Skeletal muscle tissue (tissue), 4 donors: ENCODE measurements around the gene PTCHD1. TPM values are rescaled to one million over a fixed set of nuclear protein-coding genes. Genes with fewer than 3 reads are reported as not detected.

Source experiments
- H3K27ac ChIP-seq: one replicate; pipeline ENCODE4 v1.7.0; 2013; ENCODE audit warnings: mild to moderate bottlenecking, low read depth, low read length, inconsistent platforms
- H3K27me3 ChIP-seq, 3 donors: one replicate each; pipeline ENCODE4 v1.7.0; 2013; ENCODE audit warnings: low read length in 3 of 3; ENCODE audit not compliant: control insufficient read depth in 3 of 3, insufficient read depth in 3 of 3
- H3K36me3 ChIP-seq, 3 donors: one replicate each; pipeline ENCODE4 v1.7.0; 2013; ENCODE audit warnings: low read length in 3 of 3; ENCODE audit not compliant: control insufficient read depth in 3 of 3, insufficient read depth in 3 of 3
- H3K4me1 ChIP-seq, 3 donors: one replicate each; pipeline ENCODE4 v1.7.0; 2013; ENCODE audit warnings: low read length in 3 of 3, mild to moderate bottlenecking in 3 of 3; ENCODE audit not compliant: control insufficient read depth in 3 of 3, insufficient read depth in 3 of 3
- H3K4me3 ChIP-seq, 3 donors: one replicate each; pipeline ENCODE4 v1.7.0; 2013; ENCODE audit warnings: low read length in 3 of 3
- H3K9ac ChIP-seq, 3 donors: one replicate each; pipeline ENCODE4 v1.7.0; 2013; ENCODE audit warnings: low read length in 3 of 3, mild to moderate bottlenecking in 3 of 3, moderate library complexity in 2 of 3, low read depth in 1 of 3
- H3K9me3 ChIP-seq, 3 donors: one replicate each; pipeline ENCODE4 v1.7.0; 2013; ENCODE audit warnings: low read length in 3 of 3; ENCODE audit not compliant: control insufficient read depth in 3 of 3
- total RNA-seq: library from RNA; depleted of rRNA; stranded (reverse); fragments of >200 nt; gene quantifications from one replicate; pipeline ENCODE4 v1.2.3, GENCODE V29; 2014
- donor health status: Osteomylitis.

Gene PTCHD1
- total RNA-seq, 1 donor from 2014 or later: 0.52 TPM

GRCh38 chrX:23451266-23451665, 116.6 kb downstream of the PTCHD1 start:
- Histone ChIP-seq H3K4me3 (no peak overlapping the region), H3K36me3 (no peaks in the 10 kb centered on the region), H3K27me3 (no peaks in the 10 kb centered on the region), H3K9ac (no peak overlapping the region), H3K27ac (no peak overlapping the region), H3K4me1 (no peaks in the 10 kb centered on the region), H3K9me3 (no peaks in the 10 kb centered on the region)
